ENCODE measurements around the gene NR6A1.

NR6A1 gene

GRCh38 chr9:124623966-124624734 is 147.0 kb downstream of the NR6A1 start:
- no peaks in the 10 kb centered on the region for H3K27me3 ChIP-seq (ENCODE audit: low read length)
- H3K36me3 ChIP-seq (ENCODE audit: low read length) = no peaks in the 10 kb centered on the region
- no peaks in the 10 kb centered on the region; the same call in 1 of the 2 replicates for H4K20me1 ChIP-seq (ENCODE audit: low read depth, low read length)
- no peaks in the 10 kb centered on the region for H3K79me2 ChIP-seq (ENCODE audit: insufficient read depth, low read length)
- no peaks in the 10 kb centered on the region for H3K9me3 ChIP-seq (ENCODE audit: insufficient read depth, low read length)
- no peak overlapping the region for H3K4me3 ChIP-seq (ENCODE audit: insufficient read depth, low read length, poor library complexity, severe bottlenecking)
- H3K4me2 ChIP-seq (ENCODE audit: low read depth, low read length, poor library complexity, severe bottlenecking) = no peak overlapping the region
- no peaks in the 10 kb centered on the region for H3K9me2 ChIP-seq (replicated peaks; ENCODE audit: insufficient read depth, low read length)
- H3K9ac ChIP-seq (ENCODE audit: low read length) = no peak overlapping the region
- H3K27ac ChIP-seq (ENCODE audit: low read depth, low read length) = no peak overlapping the region
- H2AFZ ChIP-seq (ENCODE audit: low read depth, low read length, severe bottlenecking) = no peak overlapping the region
- H3F3A ChIP-seq (ENCODE audit: insufficient read depth) = no peaks in the 10 kb centered on the region
- TF ChIP-seq CTCF (IDR thresholded peaks at IDR 0.05; ENCODE audit: insufficient read depth, low read length, poor library complexity, severe bottlenecking) (no peak), EZH2phosphoT487 (conservative IDR thresholded peaks at IDR 0.05; ENCODE audit: low read length) (no peak)

GRCh38 chr9:124622882-124623281 is 148.2 kb downstream of the NR6A1 start:
- Histone ChIP-seq H3K79me2 (ENCODE audit: insufficient read depth, low read length) (no peaks in the 10 kb centered on the region), H3K9me3 (ENCODE audit: insufficient read depth, low read length) (no peaks in the 10 kb centered on the region), H3K9me2 (replicated peaks; ENCODE audit: insufficient read depth, low read length) (no peaks in the 10 kb centered on the region), H3K4me3 (ENCODE audit: insufficient read depth, low read length, poor library complexity, severe bottlenecking) (no peak overlapping the region), H2AFZ (ENCODE audit: low read depth, low read length, severe bottlenecking) (no peak overlapping the region), H3K9ac (ENCODE audit: low read length) (no peak overlapping the region), H3K4me2 (ENCODE audit: low read depth, low read length, poor library complexity, severe bottlenecking) (no peak overlapping the region), H3F3A (ENCODE audit: insufficient read depth) (no peaks in the 10 kb centered on the region), H4K20me1 (ENCODE audit: low read depth, low read length) (no peaks in the 10 kb centered on the region; the same call in 1 of the 2 replicates), H3K36me3 (ENCODE audit: low read length) (no peaks in the 10 kb centered on the region), H3K27ac (ENCODE audit: low read depth, low read length) (no peak overlapping the region), H3K27me3 (ENCODE audit: low read length) (no peaks in the 10 kb centered on the region)
- TF ChIP-seq EZH2phosphoT487 (conservative IDR thresholded peaks at IDR 0.05; ENCODE audit: low read length) (no peak), CTCF (IDR thresholded peaks at IDR 0.05; ENCODE audit: insufficient read depth, low read length, poor library complexity, severe bottlenecking) (no peak)

- no peak overlapping the region for H3K27ac ChIP-seq (ENCODE audit: low read depth, low read length)
- no peaks in the 10 kb centered on the region for H3K9me2 ChIP-seq (replicated peaks; ENCODE audit: insufficient read depth, low read length)
- H3K4me2 ChIP-seq (ENCODE audit: low read depth, low read length, poor library complexity, severe bottlenecking) = no peak overlapping the region
- H3K36me3 ChIP-seq (ENCODE audit: low read length) = no peaks in the 10 kb centered on the region
- no peak overlapping the region for H3K9ac ChIP-seq (ENCODE audit: low read length)
- no peaks in the 10 kb centered on the region for H3K79me2 ChIP-seq (ENCODE audit: insufficient read depth, low read length)
- H3F3A ChIP-seq (ENCODE audit: insufficient read depth) = no peaks in the 10 kb centered on the region
- H2AFZ ChIP-seq (ENCODE audit: low read depth, low read length, severe bottlenecking) = no peak overlapping the region
- H4K20me1 ChIP-seq (ENCODE audit: low read depth, low read length) = peaks cover under 1% of the 10 kb centered on the region
- no peak for TF ChIP-seq EZH2phosphoT487 (conservative IDR thresholded peaks at IDR 0.05; ENCODE audit: low read length)
- TF ChIP-seq CTCF (IDR thresholded peaks at IDR 0.05; ENCODE audit: insufficient read depth, low read length, poor library complexity, severe bottlenecking) = no peak
- H3K27me3 ChIP-seq (ENCODE audit: low read length) = no peaks in the 10 kb centered on the region
- no peaks in the 10 kb centered on the region for H3K9me3 ChIP-seq (ENCODE audit: insufficient read depth, low read length)
- no peak overlapping the region for H3K4me3 ChIP-seq (ENCODE audit: insufficient read depth, low read length, poor library complexity, severe bottlenecking)
Observed at GRCh38 chr9:124621371-124622328, 149.5 kb downstream of the NR6A1 start.
